Skin epidermis (tissue), 12 donors: Measurements from ENCODE around the gene MAP7.

ENCODE experiments used
- H3K27ac ChIP-seq, 21 experiments: fragments of 200-600 bp; sonication (generic) in 11 of 21; one replicate each; pipeline ENCODE4 v1.5.0; 2020; ENCODE audit warnings: mild to moderate bottlenecking in 3 of 21, inconsistent platforms in 2 of 21, moderate library complexity in 2 of 21
- H3K4me3 ChIP-seq, 7 experiments: fragments of 200-600 bp; sonication (generic) in 2 of 7; one replicate each; pipeline ENCODE4 v1.5.0; 2020; ENCODE audit warnings: inconsistent platforms in 2 of 7, mild to moderate bottlenecking in 2 of 7, moderate library complexity in 1 of 7

Gene MAP7

GRCh38 chr6:136535017-136535765 lies 15.0 kb downstream of the MAP7 start:
- Histone ChIP-seq H3K4me3 (no peak overlapping the region), H3K27ac (no peak overlapping the region)

GRCh38 chr6:136534268-136534667 lies 16.0 kb downstream of the MAP7 start:
- no peak overlapping the region for H3K27ac ChIP-seq

GRCh38 chr6:136533487-136533886 lies 16.7 kb downstream of the MAP7 start:
- no peak overlapping the region for H3K4me3 ChIP-seq
- H3K27ac ChIP-seq, result no peak overlapping the region

More at GRCh38 chr6:136534268-136534667, 16.0 kb downstream of the MAP7 start:
- no peak overlapping the region for H3K4me3 ChIP-seq

GRCh38 chr6:136532030-136532429 lies 18.2 kb downstream of the MAP7 start:
- H3K27ac ChIP-seq, result no peak overlapping the region
- H3K4me3 ChIP-seq, result no peak overlapping the region

- no peak overlapping the region for H3K4me3 ChIP-seq
- H3K27ac ChIP-seq, result no peak overlapping the region
Observed at GRCh38 chr6:136529710-136530109, 20.5 kb downstream of the MAP7 start.

- Histone ChIP-seq H3K4me3 (no peak overlapping the region), H3K27ac (no peak overlapping the region)
Observed at GRCh38 chr6:136528477-136528876, 21.7 kb downstream of the MAP7 start.

GRCh38 chr6:136527831-136528230 lies 22.4 kb downstream of the MAP7 start:
- Histone ChIP-seq H3K27ac (no peak overlapping the region), H3K4me3 (no peak overlapping the region)

GRCh38 chr6:136526937-136527336 lies 23.3 kb downstream of the MAP7 start:
- H3K27ac ChIP-seq, result peak overlapping the region in 7 of 21 experiments; percentile 11 to 44 (median 33)
- no peak overlapping the region for H3K4me3 ChIP-seq

GRCh38 chr6:136526196-136526930 lies 23.9 kb downstream of the MAP7 start:
- H3K4me3 ChIP-seq, result peak overlapping the region in 2 of 7 experiments; percentile 11 to 23
- H3K27ac ChIP-seq, result peak overlapping the region in 7 of 21 experiments; percentile 1 to 44 (median 33)

GRCh38 chr6:136525586-136526195 lies 24.5 kb downstream of the MAP7 start:
- Histone ChIP-seq H3K27ac (peak overlapping the region in 3 of 21 experiments; percentile 1 to 33 (median 27)), H3K4me3 (peak overlapping the region in 1 of 7 experiments; percentile 11)

GRCh38 chr6:136524936-136525413 lies 25.2 kb downstream of the MAP7 start:
- H3K27ac ChIP-seq, result no peak overlapping the region
- H3K4me3 ChIP-seq, result no peak overlapping the region

- H3K4me3 ChIP-seq, result no peak overlapping the region
- no peak overlapping the region for H3K27ac ChIP-seq
Observed at GRCh38 chr6:136524339-136524935, 25.8 kb downstream of the MAP7 start.

GRCh38 chr6:136523196-136523595 lies 27.0 kb downstream of the MAP7 start:
- no peak overlapping the region for H3K27ac ChIP-seq
- H3K4me3 ChIP-seq, result no peak overlapping the region

- H3K27ac ChIP-seq, result no peak overlapping the region
- no peak overlapping the region for H3K4me3 ChIP-seq
Observed at GRCh38 chr6:136522636-136523035, 27.6 kb downstream of the MAP7 start.

- Histone ChIP-seq H3K4me3 (no peak overlapping the region), H3K27ac (no peak overlapping the region)
Observed at GRCh38 chr6:136521911-136522310, 28.3 kb downstream of the MAP7 start.

GRCh38 chr6:136521427-136521826 lies 28.8 kb downstream of the MAP7 start:
- H3K4me3 ChIP-seq, result no peak overlapping the region

GRCh38 chr6:136520517-136520916 lies 29.7 kb downstream of the MAP7 start:
- H3K4me3 ChIP-seq, result no peak overlapping the region
- no peak overlapping the region for H3K27ac ChIP-seq

More at GRCh38 chr6:136521427-136521826, 28.8 kb downstream of the MAP7 start:
- no peak overlapping the region for H3K27ac ChIP-seq

GRCh38 chr6:136517582-136517981 lies 32.6 kb downstream of the MAP7 start:
- Histone ChIP-seq H3K4me3 (no peak overlapping the region), H3K27ac (no peak overlapping the region)

- Histone ChIP-seq H3K27ac (no peak overlapping the region), H3K4me3 (no peak overlapping the region)
Observed at GRCh38 chr6:136517002-136517401, 33.2 kb downstream of the MAP7 start.

GRCh38 chr6:136514591-136514990 lies 35.6 kb downstream of the MAP7 start:
- H3K27ac ChIP-seq, result no peak overlapping the region

More at GRCh38 chr6:136514591-136514990, 35.6 kb downstream of the MAP7 start:
- no peak overlapping the region for H3K4me3 ChIP-seq
